GM19099 (cell line): Measurements from ENCODE around the gene ZNF420.

Experiments
- POLR2A ChIP-seq: IDR thresholded peaks from 3 replicates; pipeline ENCODE4 v1.6.1; 2011; ENCODE audit warnings: low read depth; ENCODE audit not compliant: insufficient read length; ENCODE audit errors: extremely low read depth

The ZNF420 gene

DNA sequence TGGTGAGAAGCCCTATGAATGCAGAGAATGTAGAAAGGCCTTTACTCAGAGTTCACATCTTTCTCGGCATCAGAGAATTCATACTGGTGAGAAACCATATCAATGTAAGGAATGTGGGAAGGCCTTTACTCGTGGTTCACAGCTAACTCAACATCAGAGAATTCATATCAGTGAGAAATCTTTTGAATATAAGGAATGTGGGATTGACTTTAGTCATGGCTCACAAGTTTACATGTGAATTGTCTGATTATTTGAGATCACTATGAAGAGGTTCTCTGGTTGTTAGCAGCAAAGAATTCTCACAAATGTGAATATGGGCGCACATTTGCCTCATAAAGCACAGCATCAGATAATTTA lies 50.6 kb downstream of the ZNF420 start:
- no peak for TF ChIP-seq POLR2A

- TF ChIP-seq POLR2A, result no peak
Observed at GRCh38 chr19:37136111-37136510, 57.9 kb downstream of the ZNF420 start.

DNA sequence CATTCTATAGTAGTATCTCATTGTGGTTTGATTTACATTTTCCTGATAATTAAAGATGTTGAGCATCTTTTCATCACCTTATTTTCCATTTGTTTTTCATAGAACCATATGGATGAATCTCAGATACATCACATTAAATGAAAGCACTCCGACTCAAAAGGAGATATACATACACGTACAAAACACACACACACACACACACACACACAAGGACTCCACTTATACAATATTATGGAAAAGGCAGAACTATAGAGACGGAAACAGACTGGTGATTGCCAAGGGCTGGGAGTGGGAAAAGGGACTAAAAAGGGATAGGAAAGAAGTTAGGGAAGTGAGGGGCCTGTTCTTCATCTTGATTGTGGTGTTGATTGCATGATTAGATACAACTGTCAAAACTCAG lies 70.0 kb downstream of the ZNF420 start:
- no peak for TF ChIP-seq POLR2A

GRCh38 chr19:37160153-37160552 lies 81.9 kb downstream of the ZNF420 start:
- no peak for TF ChIP-seq POLR2A

GRCh38 chr19:37165635-37166034 lies 87.4 kb downstream of the ZNF420 start:
- TF ChIP-seq POLR2A, result no peak

DNA sequence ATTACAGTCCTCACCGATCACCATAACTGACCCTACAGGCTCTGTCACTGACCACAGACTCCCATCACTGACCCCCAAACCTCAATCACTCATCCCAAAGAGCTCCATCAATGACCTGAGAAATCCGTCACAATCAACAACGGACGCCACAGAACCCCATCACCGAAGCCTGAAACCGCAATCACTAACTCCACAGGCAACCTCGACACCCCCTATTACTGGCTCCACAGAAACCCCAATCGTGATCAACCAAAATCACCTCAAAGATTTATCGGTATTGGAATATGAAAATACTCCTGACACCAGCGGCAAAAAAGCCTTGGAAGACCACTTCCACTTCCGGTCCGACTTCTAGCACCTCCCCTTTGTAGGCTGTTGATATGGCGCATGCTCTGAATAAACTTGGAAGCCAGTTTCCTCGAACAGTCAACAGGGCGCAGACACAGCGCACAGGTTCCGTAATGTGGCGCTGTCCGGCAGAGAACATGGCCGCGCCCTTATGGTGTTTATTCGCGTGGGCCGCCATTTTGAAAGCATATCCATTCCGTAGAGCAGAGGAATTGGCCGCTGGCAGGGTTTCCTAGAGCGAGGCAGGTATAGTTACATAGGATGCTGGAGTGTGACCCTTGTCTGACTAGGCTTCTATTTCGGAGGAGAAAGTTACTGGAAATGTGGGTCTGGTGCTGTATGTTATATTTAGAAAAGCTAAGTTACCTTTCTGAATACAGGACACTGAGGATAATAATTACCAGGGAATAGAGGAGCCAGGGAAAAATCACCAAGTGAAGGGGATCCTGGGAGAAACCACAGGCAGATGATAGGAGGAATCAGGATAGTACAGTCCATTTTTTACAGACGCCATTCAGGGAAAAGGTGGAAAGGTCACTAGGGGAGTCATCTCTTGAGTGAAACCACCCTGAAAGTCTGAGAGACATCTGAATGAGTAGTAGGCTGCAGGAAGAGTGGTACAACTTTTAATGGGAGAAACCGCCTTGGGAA lies 94.4 kb downstream of the ZNF420 start, which contains the start of gene ZNF585A:
TSS of gene ZNF585A (minus strand) at position 328 of the 999 bp plus-strand sequence. CDS start 2,785 bp downstream, outside the sequence.
- peak; percentile 67 for TF ChIP-seq POLR2A
